Progenitor cell of endocrine pancreas (in vitro differentiated cells): Measurements from ENCODE around the gene BRPF1. TPM values are rescaled to one million over a fixed set of nuclear protein-coding genes. Genes with fewer than 3 reads are reported as not detected.

Experiments used
- DNase-seq: peaks from one replicate; pipeline ENCODE4 v3.0.0; 2021; ENCODE audit warnings: low spot score; ENCODE audit not compliant: unreplicated experiment
- H3K27ac Mint-ChIP-seq: 2 replicates; pipeline ENCODE4 v1.8.0; 2021; ENCODE audit warnings: mild to moderate bottlenecking, moderate library complexity, mixed read lengths
- H3K27me3 Mint-ChIP-seq: 2 replicates; pipeline ENCODE4 v1.8.0; 2021; ENCODE audit warnings: mixed read lengths
- H3K36me3 Mint-ChIP-seq: 2 replicates; pipeline ENCODE4 v1.8.0; 2022; ENCODE audit warnings: mixed read lengths; ENCODE audit not compliant: insufficient read depth
- H3K4me1 Mint-ChIP-seq: 2 replicates; pipeline ENCODE4 v1.8.0; 2021; ENCODE audit warnings: low read depth, mixed read lengths
- H3K4me3 Mint-ChIP-seq: 2 replicates; pipeline ENCODE4 v1.8.0; 2021; ENCODE audit warnings: low read depth, mild to moderate bottlenecking, moderate library complexity, mixed read lengths
- H3K9me3 Mint-ChIP-seq: 2 replicates; pipeline ENCODE4 v1.8.0; 2021; ENCODE audit warnings: low read depth, mixed read lengths
- total RNA-seq: library from RNA; stranded (reverse); gene quantifications from 2 replicates; pipeline ENCODE4 v1.2.1, GENCODE V29; 2021
- TF ChIP-seq, protein P1 (sequence below): fragments of 200-600 bp; sonication (generic); IDR thresholded peaks from one replicate; pipeline ENCODE4 v1.5.0; 2021; ENCODE audit warnings: antibody characterized with exemption, mild to moderate bottlenecking; ENCODE audit not compliant: unreplicated experiment

BRPF1 gene
- total RNA-seq, 1 donor from 2014 or later, result 25.6 TPM

DNA sequence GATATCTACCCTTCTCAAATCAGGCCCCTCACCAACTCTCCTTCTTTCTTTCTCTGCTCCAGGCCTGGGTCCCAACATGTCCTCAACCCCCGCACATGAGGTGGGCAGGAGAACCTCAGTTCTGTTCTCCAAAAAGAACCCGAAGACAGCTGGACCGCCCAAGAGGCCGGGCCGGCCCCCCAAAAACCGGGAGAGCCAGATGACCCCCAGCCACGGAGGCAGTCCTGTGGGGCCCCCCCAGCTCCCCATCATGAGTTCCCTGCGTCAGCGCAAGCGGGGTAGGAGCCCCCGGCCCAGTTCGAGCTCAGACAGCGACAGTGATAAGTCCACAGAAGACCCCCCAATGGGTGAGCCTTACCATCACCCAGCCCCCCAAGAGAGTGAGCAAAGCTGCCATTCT is 12.6 kb downstream of the BRPF1 start:
- H3K27me3 Mint-ChIP-seq, result no peaks in the 10 kb centered on the region
- no peak for DNase-seq
- H3K9me3 Mint-ChIP-seq, result no peaks in the 10 kb centered on the region
- TF ChIP-seq, protein P1, sequence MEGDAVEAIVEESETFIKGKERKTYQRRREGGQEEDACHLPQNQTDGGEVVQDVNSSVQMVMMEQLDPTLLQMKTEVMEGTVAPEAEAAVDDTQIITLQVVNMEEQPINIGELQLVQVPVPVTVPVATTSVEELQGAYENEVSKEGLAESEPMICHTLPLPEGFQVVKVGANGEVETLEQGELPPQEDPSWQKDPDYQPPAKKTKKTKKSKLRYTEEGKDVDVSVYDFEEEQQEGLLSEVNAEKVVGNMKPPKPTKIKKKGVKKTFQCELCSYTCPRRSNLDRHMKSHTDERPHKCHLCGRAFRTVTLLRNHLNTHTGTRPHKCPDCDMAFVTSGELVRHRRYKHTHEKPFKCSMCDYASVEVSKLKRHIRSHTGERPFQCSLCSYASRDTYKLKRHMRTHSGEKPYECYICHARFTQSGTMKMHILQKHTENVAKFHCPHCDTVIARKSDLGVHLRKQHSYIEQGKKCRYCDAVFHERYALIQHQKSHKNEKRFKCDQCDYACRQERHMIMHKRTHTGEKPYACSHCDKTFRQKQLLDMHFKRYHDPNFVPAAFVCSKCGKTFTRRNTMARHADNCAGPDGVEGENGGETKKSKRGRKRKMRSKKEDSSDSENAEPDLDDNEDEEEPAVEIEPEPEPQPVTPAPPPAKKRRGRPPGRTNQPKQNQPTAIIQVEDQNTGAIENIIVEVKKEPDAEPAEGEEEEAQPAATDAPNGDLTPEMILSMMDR, result no peak
- H3K4me3 Mint-ChIP-seq, result no peak overlapping the region
- peaks cover 16% of the 10 kb centered on the region for H3K36me3 Mint-ChIP-seq
- H3K27ac Mint-ChIP-seq, result no peak overlapping the region
- peaks cover 2% of the 10 kb centered on the region for H3K4me1 Mint-ChIP-seq

DNA sequence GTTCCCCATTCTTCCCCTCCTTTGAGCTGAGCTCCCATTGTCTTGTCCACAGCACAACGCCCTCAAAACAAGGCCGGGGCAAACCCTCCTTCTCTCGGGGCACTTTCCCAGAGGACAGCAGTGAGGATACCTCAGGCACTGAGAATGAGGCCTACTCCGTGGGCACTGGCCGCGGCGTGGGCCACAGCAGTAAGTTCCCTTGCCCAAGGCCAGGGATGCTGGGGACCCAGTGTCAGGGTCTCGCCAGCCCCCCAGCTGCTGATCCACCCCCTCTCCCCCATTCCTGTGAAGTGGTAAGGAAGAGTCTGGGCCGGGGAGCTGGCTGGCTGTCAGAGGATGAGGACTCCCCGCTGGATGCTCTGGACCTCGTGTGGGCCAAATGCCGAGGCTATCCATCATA is 14.0 kb downstream of the BRPF1 start:
- no peak for DNase-seq
- H3K9me3 Mint-ChIP-seq, result no peaks in the 10 kb centered on the region
- H3K27me3 Mint-ChIP-seq, result no peaks in the 10 kb centered on the region
- H3K36me3 Mint-ChIP-seq, result peaks cover 12% of the 10 kb centered on the region
- TF ChIP-seq, protein P1, result no peak
- peaks cover 12% of the 10 kb centered on the region for H3K4me1 Mint-ChIP-seq
- no peak overlapping the region for H3K27ac Mint-ChIP-seq
- H3K4me3 Mint-ChIP-seq, result no peak overlapping the region

DNA sequence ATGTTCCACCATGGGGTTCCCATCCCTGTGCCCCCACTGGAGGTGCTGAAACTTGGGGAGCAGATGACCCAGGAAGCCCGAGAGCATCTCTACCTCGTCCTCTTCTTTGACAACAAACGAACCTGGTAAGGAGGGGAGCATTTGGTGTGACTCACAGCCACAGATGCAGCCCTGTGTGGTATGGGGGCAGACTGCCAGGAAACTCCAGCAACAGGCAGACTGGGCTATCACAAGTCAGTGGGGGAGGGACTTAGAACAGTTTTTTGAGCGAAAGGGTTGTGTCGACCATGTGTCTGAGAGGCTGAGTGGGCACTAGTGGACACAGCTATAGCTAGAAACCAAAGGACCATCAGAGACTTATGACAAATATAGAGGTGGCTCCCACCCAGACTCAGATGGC is 14.8 kb downstream of the BRPF1 start:
- TF ChIP-seq, protein P1, result no peak
- Mint-ChIP-seq H3K27ac (no peak overlapping the region), H3K36me3 (peaks cover 11% of the 10 kb centered on the region), H3K9me3 (no peaks in the 10 kb centered on the region), H3K27me3 (no peaks in the 10 kb centered on the region), H3K4me3 (no peak overlapping the region), H3K4me1 (peaks cover 15% of the 10 kb centered on the region)
- no peak for DNase-seq

DNA sequence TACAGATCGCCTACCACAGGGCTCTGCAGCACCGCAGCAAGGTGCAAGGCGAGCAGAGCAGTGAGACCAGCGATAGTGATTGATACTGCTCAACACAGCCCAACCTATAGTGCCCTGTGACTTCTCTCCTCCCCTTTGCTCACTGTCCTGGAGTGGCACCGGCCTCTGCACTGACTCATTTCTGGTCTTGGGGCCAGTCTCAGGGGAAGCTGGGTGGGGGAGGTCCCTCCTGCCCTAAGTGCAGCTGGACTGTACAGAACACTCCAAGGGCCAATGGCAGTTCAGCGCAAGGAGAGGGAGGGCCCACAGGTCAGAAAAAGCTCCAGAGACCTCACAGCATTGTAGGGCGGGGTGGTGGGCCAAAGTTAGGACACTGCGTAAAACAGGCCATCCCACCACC is 15.7 kb downstream of the BRPF1 start:
- Mint-ChIP-seq H3K4me1 (peaks cover 15% of the 10 kb centered on the region), H3K27ac (no peak overlapping the region), H3K9me3 (no peaks in the 10 kb centered on the region), H3K27me3 (no peaks in the 10 kb centered on the region), H3K4me3 (no peak overlapping the region), H3K36me3 (peaks cover 14% of the 10 kb centered on the region)
- no peak for DNase-seq
- TF ChIP-seq, protein P1, result no peak

DNA sequence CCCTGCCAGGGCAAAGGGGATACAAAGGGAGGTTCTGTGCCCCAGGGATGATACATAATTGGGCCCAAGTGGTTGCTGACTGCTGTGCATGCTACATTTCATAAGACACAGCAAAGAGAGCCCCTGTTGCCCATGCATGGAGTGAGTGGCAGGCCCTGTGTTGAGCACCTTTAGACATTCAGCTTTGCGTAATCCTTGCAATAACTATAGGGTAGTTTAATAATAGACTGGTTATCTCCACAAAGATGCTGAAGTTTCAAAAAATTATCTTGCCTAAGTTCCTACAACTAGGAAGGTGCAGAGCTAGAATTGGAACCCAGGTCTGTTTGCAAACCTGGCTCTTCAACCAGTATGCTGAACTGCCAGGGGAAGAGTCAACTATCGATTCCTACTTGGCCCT is 16.5 kb downstream of the BRPF1 start:
- H3K27ac Mint-ChIP-seq, result no peak overlapping the region
- TF ChIP-seq, protein P1, result no peak
- H3K4me3 Mint-ChIP-seq, result no peak overlapping the region
- no peaks in the 10 kb centered on the region for H3K27me3 Mint-ChIP-seq
- H3K36me3 Mint-ChIP-seq, result peaks cover 14% of the 10 kb centered on the region
- peaks cover 15% of the 10 kb centered on the region for H3K4me1 Mint-ChIP-seq
- no peaks in the 10 kb centered on the region for H3K9me3 Mint-ChIP-seq
- DNase-seq, result no peak

DNA sequence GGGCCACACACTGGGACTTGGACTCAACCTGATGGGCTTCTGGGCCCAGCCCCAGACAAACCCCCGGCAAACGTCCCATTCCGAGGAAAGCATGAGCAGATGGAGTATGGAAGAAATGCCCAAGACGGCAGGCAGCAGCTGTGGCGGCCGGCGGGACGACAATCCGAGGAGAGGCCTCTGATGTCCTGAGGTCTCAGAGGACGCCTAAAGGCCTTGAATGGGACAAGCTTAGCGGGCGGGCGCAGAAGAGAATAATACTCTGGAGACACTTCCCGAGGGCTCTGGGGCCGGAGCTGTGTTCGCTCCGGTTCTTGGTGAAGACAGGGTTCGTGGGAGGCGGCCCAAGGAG is 17.7 kb downstream of the BRPF1 start:
- peak overlapping the region; percentile 96 for H3K4me3 Mint-ChIP-seq
- no peaks in the 10 kb centered on the region for H3K9me3 Mint-ChIP-seq
- H3K27ac Mint-ChIP-seq, result peak overlapping the region; percentile 98
- no peak for DNase-seq
- H3K4me1 Mint-ChIP-seq, result peaks cover 15% of the 10 kb centered on the region
- no peaks in the 10 kb centered on the region for H3K27me3 Mint-ChIP-seq
- TF ChIP-seq, protein P1, result no peak
- peaks cover 13% of the 10 kb centered on the region for H3K36me3 Mint-ChIP-seq
